ENCODE results near the gene ABR.

- TF ChIP-seq CTCF (IDR thresholded peaks at IDR 0.05; ENCODE audit: insufficient read depth, low read depth, low read length) (no peak), EZH2 (IDR thresholded peaks at IDR 0.05; ENCODE audit: insufficient read depth, low read length) (no peak)
Observed at GRCh38 chr17:978103-979093, 201.4 kb downstream of the ABR start.

Data from astrocyte (in vitro differentiated cells and primary cell).